Adrenal gland (tissue), 5 donors: ENCODE measurements around the gene YARS1.

Experiments
- POLR2A ChIP-seq, 2 donors: fragments of 450-650 bp; IDR thresholded peaks; one replicate each; pipeline ENCODE4 v1.6.1; 2017; ENCODE audit warnings: antibody characterized with exemption in 2 of 2, mild to moderate bottlenecking in 2 of 2, moderate library complexity in 1 of 2
- TF ChIP-seq, protein P1 (sequence below), 6 experiments: fragments of 450-650 bp in 4 of 6; fragments of 200-600 bp in 2 of 6; sonication (generic) in 1 of 6; IDR thresholded peaks; 1 replicate in 5 of 6; 2 replicates in 1 of 6; pipeline versions ENCODE4 v1.5.1 to v1.8.0; 2016 to 2021; ENCODE audit warnings: antibody characterized with exemption in 6 of 6, mild to moderate bottlenecking in 2 of 6, moderate library complexity in 1 of 6
- donor health status: DM: no; HTN: no; CAD: no.

GRCh38 chr1:32733582-32734321, 83.4 kb downstream of the YARS1 start:
- TF ChIP-seq, protein P1, sequence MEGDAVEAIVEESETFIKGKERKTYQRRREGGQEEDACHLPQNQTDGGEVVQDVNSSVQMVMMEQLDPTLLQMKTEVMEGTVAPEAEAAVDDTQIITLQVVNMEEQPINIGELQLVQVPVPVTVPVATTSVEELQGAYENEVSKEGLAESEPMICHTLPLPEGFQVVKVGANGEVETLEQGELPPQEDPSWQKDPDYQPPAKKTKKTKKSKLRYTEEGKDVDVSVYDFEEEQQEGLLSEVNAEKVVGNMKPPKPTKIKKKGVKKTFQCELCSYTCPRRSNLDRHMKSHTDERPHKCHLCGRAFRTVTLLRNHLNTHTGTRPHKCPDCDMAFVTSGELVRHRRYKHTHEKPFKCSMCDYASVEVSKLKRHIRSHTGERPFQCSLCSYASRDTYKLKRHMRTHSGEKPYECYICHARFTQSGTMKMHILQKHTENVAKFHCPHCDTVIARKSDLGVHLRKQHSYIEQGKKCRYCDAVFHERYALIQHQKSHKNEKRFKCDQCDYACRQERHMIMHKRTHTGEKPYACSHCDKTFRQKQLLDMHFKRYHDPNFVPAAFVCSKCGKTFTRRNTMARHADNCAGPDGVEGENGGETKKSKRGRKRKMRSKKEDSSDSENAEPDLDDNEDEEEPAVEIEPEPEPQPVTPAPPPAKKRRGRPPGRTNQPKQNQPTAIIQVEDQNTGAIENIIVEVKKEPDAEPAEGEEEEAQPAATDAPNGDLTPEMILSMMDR (IDR thresholded peaks at IDR 0.05): no peak
- no peak for TF ChIP-seq POLR2A (IDR thresholded peaks at IDR 0.05)
